ENCODE data around the gene NCF1. TPM values are rescaled to one million over a fixed set of nuclear protein-coding genes. Genes with fewer than 3 reads are reported as not detected.
"Not testable (repeated sequence)": the region's sequence is repeated elsewhere in the genome, so short reads cannot be mapped to it uniquely, and the experiment has no call there.

NCF1 gene
- polyA plus RNA-seq, 3 donors: 489 to 1,218 (median 508) TPM

DNA sequence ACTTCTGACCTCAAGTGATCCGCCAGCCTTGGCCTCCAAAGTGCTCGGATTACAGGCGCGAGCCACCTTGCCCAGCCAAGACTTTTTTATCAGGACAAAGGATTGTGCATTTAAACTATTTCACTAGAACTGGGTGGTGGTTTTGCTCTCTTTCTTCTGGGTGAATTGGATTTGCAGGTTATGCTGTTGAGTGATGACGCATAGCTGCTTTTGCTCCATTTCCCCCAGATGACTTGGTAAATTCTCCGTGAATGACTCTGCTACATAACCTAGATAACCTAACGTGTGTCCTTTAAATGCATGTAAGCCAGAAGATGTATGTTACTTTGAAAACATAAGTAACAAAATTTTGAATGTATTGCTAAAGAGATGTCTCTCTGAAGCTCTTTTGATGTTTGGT, 15.5 kb upstream of the NCF1 start:
- H3K9me3 ChIP-seq (replicated peaks in 1 of 2; ENCODE audit: control insufficient read depth in 1 of 2, insufficient read depth in 1 of 2, low read length in 2 of 2); H3K79me2 ChIP-seq (ENCODE audit: insufficient read depth, low read length); H3K9me3 Mint-ChIP-seq; H3K9ac ChIP-seq (ENCODE audit: insufficient read depth, low read length, poor library complexity, severe bottlenecking); H3K27me3 ChIP-seq (ENCODE audit: control insufficient read depth in 2 of 2, insufficient read depth in 2 of 2, low read length in 2 of 2); H3K27me3 Mint-ChIP-seq (ENCODE audit: low read depth in 3 of 3); H3K4me2 ChIP-seq (replicated peaks; ENCODE audit: extremely low read depth, low read length, poor library complexity, severe bottlenecking); H3K36me3 Mint-ChIP-seq; DNase-seq; H3K4me3 ChIP-seq (replicated peaks in 1 of 3; ENCODE audit: low read depth in 2 of 3, low read length in 3 of 3); intact Hi-C loops (cut with micrococcal nuclease); H2AFZ ChIP-seq (ENCODE audit: insufficient read depth, low read depth, low read length, poor library complexity, severe bottlenecking); H3K27ac ChIP-seq (ENCODE audit: low read depth in 1 of 2, low read length in 2 of 2); H3K27ac Mint-ChIP-seq; H4K20me1 ChIP-seq (ENCODE audit: insufficient read depth, low read length); H3K36me3 ChIP-seq (replicated peaks in 1 of 2; ENCODE audit: control insufficient read depth in 1 of 2, insufficient read depth in 2 of 2, low read length in 2 of 2); H3K4me1 Mint-ChIP-seq; H3K4me1 ChIP-seq (ENCODE audit: control insufficient read depth in 1 of 2, insufficient read depth in 2 of 2, low read length in 2 of 2); H3K4me3 Mint-ChIP-seq: not testable (repeated sequence)
- no CpG with 5 or more reads among the region's 7 CpGs for WGBS (ENCODE audit: insufficient coverage)

DNA sequence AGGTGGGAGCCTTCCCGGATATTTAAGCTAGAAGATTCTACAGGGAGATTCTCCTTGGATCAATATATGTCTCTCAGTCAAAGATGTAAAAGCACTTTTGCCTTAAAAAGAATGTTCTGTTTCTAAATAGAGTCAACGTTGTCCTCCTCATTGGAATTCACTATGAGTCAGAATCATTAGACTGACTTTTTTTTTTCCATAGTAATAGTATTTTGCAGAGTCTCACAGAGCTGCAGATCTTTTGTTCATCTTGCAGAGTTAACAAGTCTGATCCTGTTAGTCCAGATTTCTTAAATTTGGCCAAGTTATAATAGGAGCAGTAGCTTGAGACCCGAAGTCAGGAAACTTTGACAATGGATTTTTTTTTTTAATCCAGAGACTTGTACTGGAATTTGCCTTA, 14.8 kb upstream of the NCF1 start:
- H3K4me3 Mint-ChIP-seq; intact Hi-C loops (cut with micrococcal nuclease); H3K4me2 ChIP-seq (replicated peaks; ENCODE audit: extremely low read depth, low read length, poor library complexity, severe bottlenecking): not testable (repeated sequence)

DNA sequence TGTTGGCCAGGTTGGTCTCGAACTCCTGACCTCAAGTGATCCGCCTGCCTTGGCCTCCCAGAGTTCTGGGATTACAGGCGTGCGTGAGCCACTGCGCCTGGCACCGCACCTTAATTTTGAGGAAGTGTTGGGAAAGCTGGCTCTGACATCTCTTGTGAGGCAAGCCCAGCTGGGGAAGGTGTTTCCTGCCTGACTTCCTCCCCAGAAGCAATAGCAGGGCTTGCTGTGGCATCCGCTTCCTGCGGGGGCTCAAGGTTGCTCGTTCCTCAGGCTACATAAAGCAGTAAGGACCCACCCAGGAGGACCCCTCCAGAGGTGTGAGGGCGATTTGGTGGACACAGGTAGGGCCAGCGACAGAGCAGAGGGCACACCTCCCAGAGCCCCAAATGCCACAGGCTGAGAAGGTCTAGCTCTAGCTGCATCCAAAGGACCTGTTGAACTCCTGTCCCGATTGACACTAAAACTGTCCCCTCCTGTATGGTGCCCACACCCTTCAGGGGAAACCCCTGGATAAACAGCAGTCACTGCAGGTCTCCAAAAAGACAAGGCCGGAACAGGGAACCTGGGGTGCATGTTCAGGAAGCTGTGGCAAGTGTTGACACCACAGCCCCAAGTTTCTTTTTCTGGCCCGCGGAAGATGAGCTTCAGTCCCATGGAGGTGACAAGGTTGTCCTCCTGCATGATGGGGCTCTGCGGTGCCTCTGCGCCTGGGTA, 8.4 kb upstream of the NCF1 start:
- H3K36me3 Mint-ChIP-seq; H3K27me3 ChIP-seq (ENCODE audit: control insufficient read depth in 2 of 2, insufficient read depth in 2 of 2, low read length in 2 of 2); H2AFZ ChIP-seq (ENCODE audit: insufficient read depth, low read depth, low read length, poor library complexity, severe bottlenecking); H3K9ac ChIP-seq (ENCODE audit: insufficient read depth, low read length, poor library complexity, severe bottlenecking); H3K27ac Mint-ChIP-seq; H3K36me3 ChIP-seq (replicated peaks in 1 of 2; ENCODE audit: control insufficient read depth in 1 of 2, insufficient read depth in 2 of 2, low read length in 2 of 2); H3K4me3 Mint-ChIP-seq; H4K20me1 ChIP-seq (ENCODE audit: insufficient read depth, low read length); H3K27ac ChIP-seq (ENCODE audit: low read depth in 1 of 2, low read length in 2 of 2); H3K9me3 Mint-ChIP-seq; DNase-seq; H3K79me2 ChIP-seq (ENCODE audit: insufficient read depth, low read length); H3K4me2 ChIP-seq (replicated peaks; ENCODE audit: extremely low read depth, low read length, poor library complexity, severe bottlenecking); H3K9me3 ChIP-seq (replicated peaks in 1 of 2; ENCODE audit: control insufficient read depth in 1 of 2, insufficient read depth in 1 of 2, low read length in 2 of 2); H3K27me3 Mint-ChIP-seq (ENCODE audit: low read depth in 3 of 3); H3K4me3 ChIP-seq (replicated peaks in 1 of 3; ENCODE audit: low read depth in 2 of 3, low read length in 3 of 3); intact Hi-C loops (cut with micrococcal nuclease): not testable (repeated sequence)
- WGBS (ENCODE audit: insufficient coverage): no CpG with 5 or more reads among the region's 17 CpGs
- H3K4me1 Mint-ChIP-seq: peaks cover 10% of the 10 kb centered on the region
- H3K4me1 ChIP-seq (ENCODE audit: control insufficient read depth in 1 of 2, insufficient read depth in 2 of 2, low read length in 2 of 2): peaks cover 9 to 13% of the 10 kb centered on the region in 2 donors

More for the DNA sequence above, 14.8 kb upstream of the NCF1 start:
- H3K9me3 Mint-ChIP-seq; H3K4me1 ChIP-seq (ENCODE audit: control insufficient read depth in 1 of 2, insufficient read depth in 2 of 2, low read length in 2 of 2); H3K9ac ChIP-seq (ENCODE audit: insufficient read depth, low read length, poor library complexity, severe bottlenecking); H3K27ac Mint-ChIP-seq; H3K36me3 ChIP-seq (replicated peaks in 1 of 2; ENCODE audit: control insufficient read depth in 1 of 2, insufficient read depth in 2 of 2, low read length in 2 of 2); H3K9me3 ChIP-seq (replicated peaks in 1 of 2; ENCODE audit: control insufficient read depth in 1 of 2, insufficient read depth in 1 of 2, low read length in 2 of 2); H3K79me2 ChIP-seq (ENCODE audit: insufficient read depth, low read length); H3K27ac ChIP-seq (ENCODE audit: low read depth in 1 of 2, low read length in 2 of 2); H3K27me3 Mint-ChIP-seq (ENCODE audit: low read depth in 3 of 3); H4K20me1 ChIP-seq (ENCODE audit: insufficient read depth, low read length); DNase-seq; H2AFZ ChIP-seq (ENCODE audit: insufficient read depth, low read depth, low read length, poor library complexity, severe bottlenecking); H3K36me3 Mint-ChIP-seq; H3K4me1 Mint-ChIP-seq; H3K27me3 ChIP-seq (ENCODE audit: control insufficient read depth in 2 of 2, insufficient read depth in 2 of 2, low read length in 2 of 2); H3K4me3 ChIP-seq (replicated peaks in 1 of 3; ENCODE audit: low read depth in 2 of 3, low read length in 3 of 3): not testable (repeated sequence)
- WGBS (ENCODE audit: insufficient coverage): no CpG with 5 or more reads among the region's 3 CpGs

- H3K4me3 Mint-ChIP-seq; H3K9me3 ChIP-seq (replicated peaks in 1 of 2; ENCODE audit: control insufficient read depth in 1 of 2, insufficient read depth in 1 of 2, low read length in 2 of 2); H4K20me1 ChIP-seq (ENCODE audit: insufficient read depth, low read length); H3K36me3 ChIP-seq (replicated peaks in 1 of 2; ENCODE audit: control insufficient read depth in 1 of 2, insufficient read depth in 2 of 2, low read length in 2 of 2); H3K27me3 ChIP-seq (ENCODE audit: control insufficient read depth in 2 of 2, insufficient read depth in 2 of 2, low read length in 2 of 2); DNase-seq; H3K4me2 ChIP-seq (replicated peaks; ENCODE audit: extremely low read depth, low read length, poor library complexity, severe bottlenecking); intact Hi-C loops (cut with micrococcal nuclease); H3K4me3 ChIP-seq (replicated peaks in 1 of 3; ENCODE audit: low read depth in 2 of 3, low read length in 3 of 3); H3K27ac ChIP-seq (ENCODE audit: low read depth in 1 of 2, low read length in 2 of 2); H3K9ac ChIP-seq (ENCODE audit: insufficient read depth, low read length, poor library complexity, severe bottlenecking); H3K36me3 Mint-ChIP-seq; H3K27me3 Mint-ChIP-seq (ENCODE audit: low read depth in 3 of 3); H3K9me3 Mint-ChIP-seq; H3K79me2 ChIP-seq (ENCODE audit: insufficient read depth, low read length); H2AFZ ChIP-seq (ENCODE audit: insufficient read depth, low read depth, low read length, poor library complexity, severe bottlenecking): not testable (repeated sequence)
- peaks cover 9 to 13% of the 10 kb centered on the region in 2 donors for H3K4me1 ChIP-seq (ENCODE audit: control insufficient read depth in 1 of 2, insufficient read depth in 2 of 2, low read length in 2 of 2)
- H3K4me1 Mint-ChIP-seq: peaks cover 10% of the 10 kb centered on the region
- no CpG with 5 or more reads among the region's 7 CpGs for WGBS (ENCODE audit: insufficient coverage)
- H3K27ac Mint-ChIP-seq: peak overlapping the region in 5 of 7 donors; percentile 32 to 68 (median 38)
Observed at GRCh38 chr7:74766509-74766908, 7.3 kb upstream of the NCF1 start.
